Measurements from ENCODE around the gene HLA-F. TPM values are rescaled to one million over a fixed set of nuclear protein-coding genes. Genes with fewer than 3 reads are reported as not detected.

HLA-F gene
- total RNA-seq, 1 donor = 30.4 TPM

- H3K4me1 ChIP-seq (ENCODE audit: insufficient read depth, low read length) = no peaks in the 10 kb centered on the region
- H4K20me1 ChIP-seq (ENCODE audit: insufficient read depth, low read length) = no peaks in the 10 kb centered on the region
- no peak overlapping the region for H3K27ac ChIP-seq (ENCODE audit: low read depth, low read length)
- H3K4me3 ChIP-seq (ENCODE audit: insufficient read depth, low read length) = no peak overlapping the region
- no peak overlapping the region for H3K4me2 ChIP-seq (ENCODE audit: insufficient read depth, low read length)
- no peak for TF ChIP-seq CTCF (IDR thresholded peaks at IDR 0.05; ENCODE audit: extremely low read depth, low read depth, low read length)
- H3K9me3 ChIP-seq (ENCODE audit: low read depth, low read length) = no peaks in the 10 kb centered on the region
- no peak for DNase-seq (ENCODE audit: insufficient read length, low spot score, missing footprints)
- H3K79me2 ChIP-seq (ENCODE audit: insufficient read depth, low read length) = no peaks in the 10 kb centered on the region
- H3K36me3 ChIP-seq (ENCODE audit: insufficient read depth, low read length) = no peaks in the 10 kb centered on the region
- peaks cover 21% of the 10 kb centered on the region for H3K27me3 ChIP-seq (ENCODE audit: insufficient read depth, low read length)
- H2AFZ ChIP-seq (ENCODE audit: low read length) = no peak overlapping the region
These were observed 12.8 kb upstream of the HLA-F start for GRCh38 chr6:29710281-29710941.

GRCh38 chr6:29720863-29721262 is 2.4 kb upstream of the HLA-F start:
- Histone ChIP-seq H3K27me3 (ENCODE audit: insufficient read depth, low read length) (peaks cover 2% of the 10 kb centered on the region), H3K4me3 (ENCODE audit: insufficient read depth, low read length) (no peak overlapping the region), H3K79me2 (ENCODE audit: insufficient read depth, low read length) (no peaks in the 10 kb centered on the region), H3K9me3 (ENCODE audit: low read depth, low read length) (no peaks in the 10 kb centered on the region), H4K20me1 (ENCODE audit: insufficient read depth, low read length) (peaks cover 6% of the 10 kb centered on the region), H3K36me3 (ENCODE audit: insufficient read depth, low read length) (no peaks in the 10 kb centered on the region), H3K4me2 (ENCODE audit: insufficient read depth, low read length) (no peak overlapping the region), H3K27ac (ENCODE audit: low read depth, low read length) (no peak overlapping the region), H2AFZ (ENCODE audit: low read length) (no peak overlapping the region), H3K4me1 (ENCODE audit: insufficient read depth, low read length) (no peaks in the 10 kb centered on the region)
- DNase-seq (ENCODE audit: insufficient read length, low spot score, missing footprints) = no peak
- TF ChIP-seq CTCF (IDR thresholded peaks at IDR 0.05; ENCODE audit: extremely low read depth, low read depth, low read length) = no peak

- Histone ChIP-seq H3K27me3 (ENCODE audit: insufficient read depth, low read length) (no peaks in the 10 kb centered on the region), H3K27ac (ENCODE audit: low read depth, low read length) (peak overlapping the region; percentile 47), H3K79me2 (ENCODE audit: insufficient read depth, low read length) (no peaks in the 10 kb centered on the region), H3K36me3 (ENCODE audit: insufficient read depth, low read length) (no peaks in the 10 kb centered on the region), H3K9me3 (ENCODE audit: low read depth, low read length) (no peaks in the 10 kb centered on the region), H2AFZ (ENCODE audit: low read length) (peak overlapping the region; percentile 85), H3K4me1 (ENCODE audit: insufficient read depth, low read length) (no peaks in the 10 kb centered on the region), H4K20me1 (ENCODE audit: insufficient read depth, low read length) (peaks cover 6% of the 10 kb centered on the region), H3K4me3 (ENCODE audit: insufficient read depth, low read length) (peak overlapping the region; percentile 84), H3K4me2 (ENCODE audit: insufficient read depth, low read length) (peak overlapping the region; percentile 79)
- DNase-seq (ENCODE audit: insufficient read length, low spot score, missing footprints) = peak; percentile 92
- TF ChIP-seq CTCF (IDR thresholded peaks at IDR 0.05; ENCODE audit: extremely low read depth, low read depth, low read length) = no peak
These were observed 693 bp downstream of the HLA-F start for GRCh38 chr6:29723666-29724588.

Measured in osteoblast (primary cell).